BLaER1 treated with 17β-estradiol and CSF1 and Interleukin-3, amounts not matched to agents 10 nM and 100 nM (cell line): ENCODE data around the gene BEST4.
A peak's percentile ranks its signal among the peaks of the same experiment; 100 is the strongest.
"Not testable (repeated sequence)": the region's sequence is repeated elsewhere in the genome, so short reads cannot be mapped to it uniquely, and the experiment has no call there.

Experiments used
- H3K27ac ChIP-seq, 11 experiments: shearing (Covaris generic); formaldehyde crosslinking; 2 replicates each; pipeline ENCODE4 v1.8.1; 2022
- H3K27me3 ChIP-seq, 11 experiments: shearing (Covaris generic); formaldehyde crosslinking; 2 replicates each; pipeline ENCODE4 v1.8.1; 2022
- H3K36me3 ChIP-seq, 11 experiments: shearing (Covaris generic); formaldehyde crosslinking; 2 replicates each; pipeline ENCODE4 v1.8.1; 2022
- H3K4me1 ChIP-seq, 10 experiments: shearing (Covaris generic); formaldehyde crosslinking; 2 replicates each; pipeline ENCODE4 v1.8.1; 2022
- H3K4me2 ChIP-seq, 11 experiments: shearing (Covaris generic); formaldehyde crosslinking; 2 replicates each; pipeline ENCODE4 v1.8.1; 2022
- H3K4me3 ChIP-seq, 10 experiments: shearing (Covaris generic); formaldehyde crosslinking; 2 replicates each; pipeline ENCODE4 v1.8.1; 2022
- H3K9ac ChIP-seq, 11 experiments: shearing (Covaris generic); formaldehyde crosslinking; 2 replicates each; pipeline ENCODE4 v1.8.1; 2022
- H3K9me3 ChIP-seq, 11 experiments: shearing (Covaris generic); formaldehyde crosslinking; replicated peaks in 1 of 11; 2 replicates each; pipeline ENCODE4 v1.8.1; 2022
- H4K20me1 ChIP-seq, 11 experiments: shearing (Covaris generic); formaldehyde crosslinking; 2 replicates each; pipeline ENCODE4 v1.8.1; 2022
- Cebpa-rat ChIP-seq, 11 experiments: shearing (Covaris generic); IDR thresholded peaks; 2 replicates each; pipeline ENCODE4 v1.8.1; 2022

Gene BEST4

GRCh38 chr1:44777969-44778635 is 9.9 kb downstream of the BEST4 start:
- peaks cover 50 to 68% (median 59%) of the 10 kb centered on the region in 10 experiments for H3K4me1 ChIP-seq

GRCh38 chr1:44777547-44777946 is 10.4 kb downstream of the BEST4 start:
- Histone ChIP-seq H3K4me2 (peak overlapping the region; percentile 93 to 99 (median 97)), H3K4me3 (peak overlapping the region; percentile 81 to 97 (median 86)), H3K27me3 (no peaks in the 10 kb centered on the region), H3K36me3 (peaks cover 59 to 67% (median 65%) of the 10 kb centered on the region in 11 experiments), H3K9ac (peak overlapping the region; percentile 89 to 99 (median 96)), H3K27ac (peak overlapping the region in 9 of 11 experiments; percentile 93 to 99 (median 97); a peak in 15 of 22 replicates), H3K9me3 (no peaks in the 10 kb centered on the region; a peak in 1 of 22 replicates), H3K4me1 (peaks cover 45 to 63% (median 54%) of the 10 kb centered on the region in 10 experiments), H4K20me1 (peaks cover 51 to 69% (median 61%) of the 10 kb centered on the region in 11 experiments)
- TF ChIP-seq Cebpa-rat (IDR thresholded peaks at IDR 0.05), result no peak

More at GRCh38 chr1:44777969-44778635, 9.9 kb downstream of the BEST4 start:
- peaks cover 51 to 75% (median 61%) of the 10 kb centered on the region in 11 experiments for H4K20me1 ChIP-seq
- H3K4me2 ChIP-seq, result peak overlapping the region; percentile 93 to 99 (median 97)
- peak overlapping the region in 8 of 11 experiments; percentile 93 to 99 (median 97); a peak in 12 of 22 replicates for H3K27ac ChIP-seq
- peaks cover 59 to 68% (median 65%) of the 10 kb centered on the region in 11 experiments for H3K36me3 ChIP-seq
- no peak for TF ChIP-seq Cebpa-rat (IDR thresholded peaks at IDR 0.05)
- peak overlapping the region; percentile 89 to 99 (median 96) for H3K9ac ChIP-seq
- no peaks in the 10 kb centered on the region; a peak in 1 of 22 replicates for H3K9me3 ChIP-seq
- peak overlapping the region; percentile 81 to 97 (median 86) for H3K4me3 ChIP-seq
- H3K27me3 ChIP-seq, result no peaks in the 10 kb centered on the region

GRCh38 chr1:44776730-44777068 is 11.3 kb downstream of the BEST4 start:
- Histone ChIP-seq H3K9me3 (no peaks in the 10 kb centered on the region; a peak in 1 of 22 replicates), H3K27me3 (no peaks in the 10 kb centered on the region), H3K4me2 (peak overlapping the region; percentile 93 to 99 (median 97)), H3K9ac (peak overlapping the region; percentile 89 to 99 (median 96)), H3K4me3 (peak overlapping the region; percentile 81 to 97 (median 86)), H3K4me1 (peaks cover 36 to 57% (median 50%) of the 10 kb centered on the region in 10 experiments), H3K27ac (peak overlapping the region; percentile 86 to 99 (median 97)), H3K36me3 (peaks cover 54 to 59% (median 58%) of the 10 kb centered on the region in 11 experiments), H4K20me1 (peaks cover 51 to 61% (median 58%) of the 10 kb centered on the region in 11 experiments)
- TF ChIP-seq Cebpa-rat (IDR thresholded peaks at IDR 0.05), result no peak

GRCh38 chr1:44775930-44776729 is 11.8 kb downstream of the BEST4 start:
- no peaks in the 10 kb centered on the region for H3K27me3 ChIP-seq
- TF ChIP-seq Cebpa-rat (IDR thresholded peaks at IDR 0.05), result no peak
- peaks cover 35 to 52% (median 45%) of the 10 kb centered on the region in 10 experiments for H3K4me1 ChIP-seq
- peak overlapping the region; percentile 89 to 99 (median 96) for H3K9ac ChIP-seq
- H3K4me3 ChIP-seq, result peak overlapping the region; percentile 81 to 97 (median 86)
- peak overlapping the region; percentile 93 to 99 (median 97) for H3K4me2 ChIP-seq
- H3K27ac ChIP-seq, result peak overlapping the region; percentile 86 to 99 (median 97)
- H3K9me3 ChIP-seq, result no peaks in the 10 kb centered on the region; a peak in 1 of 22 replicates
- H4K20me1 ChIP-seq, result peaks cover 49 to 55% (median 52%) of the 10 kb centered on the region in 11 experiments
- H3K36me3 ChIP-seq, result peaks cover 48 to 53% (median 52%) of the 10 kb centered on the region in 11 experiments

GRCh38 chr1:44775078-44775929 is 12.7 kb downstream of the BEST4 start, which contains the start of gene RPS8:
Gene RPS8 (plus strand): TSS chr1:44775540. CDS start chr1:44775597, 57 bp downstream.
- Histone ChIP-seq H3K4me1 (peaks cover 35 to 45% (median 40%) of the 10 kb centered on the region in 10 experiments), H3K4me2 (peak within 1 kb of the TSS; percentile 93 to 99 (median 97)), H3K4me3 (peak within 1 kb of the TSS; percentile 81 to 97 (median 86)), H3K36me3 (peaks cover 40 to 45% (median 44%) of the 10 kb centered on the region in 11 experiments), H3K9me3 (no peaks in the 10 kb centered on the region; a peak in 1 of 22 replicates), H3K9ac (peak within 1 kb of the TSS; percentile 89 to 99 (median 96)), H3K27ac (peak within 1 kb of the TSS; percentile 86 to 99 (median 97)), H3K27me3 (no peaks in the 10 kb centered on the region), H4K20me1 (peaks cover 41 to 47% (median 44%) of the 10 kb centered on the region in 11 experiments)
- no peak for TF ChIP-seq Cebpa-rat (IDR thresholded peaks at IDR 0.05)

- Histone ChIP-seq H3K9ac (peak overlapping the region in 1 of 11 experiments; percentile 14; a peak in 2 of 22 replicates), H3K36me3 (peaks cover 9 to 80% (median 71%) of the 10 kb centered on the region in 11 experiments), H4K20me1 (peaks cover 0 to 16% (median 0%) of the 10 kb centered on the region in 11 experiments; a peak in 2 of 22 replicates)
- not testable (repeated sequence) for H3K27me3 ChIP-seq, H3K27ac ChIP-seq, H3K4me1 ChIP-seq, H3K9me3 ChIP-seq, H3K4me2 ChIP-seq, H3K4me3 ChIP-seq
Observed at GRCh38 chr1:44766421-44766820, 21.5 kb downstream of the BEST4 start.

- Histone ChIP-seq H3K27ac (no peak overlapping the region), H3K4me2 (no peak overlapping the region), H3K9ac (0 out of 22 replicates have a peak overlapping the region, but pooled peaks of 1 of the 11 experiments have one; percentile 12), H3K27me3 (no peaks in the 10 kb centered on the region), H3K4me1 (peaks cover 0 to 8% (median 0%) of the 10 kb centered on the region in 10 experiments; a peak in 2 of 20 replicates), H3K36me3 (peaks cover 19 to 100% (median 100%) of the 10 kb centered on the region in 11 experiments), H3K4me3 (no peak overlapping the region), H4K20me1 (peaks cover 0 to 27% (median 0%) of the 10 kb centered on the region in 11 experiments; a peak in 6 of 22 replicates), H3K9me3 (no peaks in the 10 kb centered on the region)
- TF ChIP-seq Cebpa-rat (IDR thresholded peaks at IDR 0.05), result no peak
Observed at GRCh38 chr1:44760876-44761275, 27.1 kb downstream of the BEST4 start.

- Histone ChIP-seq H3K4me3 (no peak overlapping the region), H3K4me1 (peaks cover 0 to 8% (median 0%) of the 10 kb centered on the region in 10 experiments; a peak in 2 of 20 replicates), H3K27me3 (no peaks in the 10 kb centered on the region), H4K20me1 (peaks cover 0 to 27% (median 0%) of the 10 kb centered on the region in 11 experiments; a peak in 6 of 22 replicates), H3K9ac (no peak overlapping the region), H3K27ac (no peak overlapping the region), H3K9me3 (no peaks in the 10 kb centered on the region), H3K4me2 (no peak overlapping the region), H3K36me3 (peaks cover 19 to 100% (median 100%) of the 10 kb centered on the region in 11 experiments)
- no peak for TF ChIP-seq Cebpa-rat (IDR thresholded peaks at IDR 0.05)
Observed at GRCh38 chr1:44759077-44759476, 28.9 kb downstream of the BEST4 start.
